NCI-H187 treated with DMSO at 0.1 percent for 48 hours (cell line): ENCODE measurements around the gene KLHL18.
"Not testable (repeated sequence)": the region's sequence is repeated elsewhere in the genome, so short reads cannot be mapped to it uniquely, and the experiment has no call there.

Experiments
- DNase-seq: peaks from one replicate; lab custom pipeline; 2025; lab: John Stamatoyannopoulos, UW

The KLHL18 gene

GRCh38 chr3:47274652-47275051 lies 8.1 kb upstream of the KLHL18 start:
- no peak for DNase-seq

GRCh38 chr3:47276558-47276957 lies 6.2 kb upstream of the KLHL18 start:
- no peak for DNase-seq

- DNase-seq, result no peak
Observed at GRCh38 chr3:47280519-47280918, 2.2 kb upstream of the KLHL18 start.

GRCh38 chr3:47283193-47283537 lies 421 bp downstream of the KLHL18 start:
- no peak for DNase-seq

GRCh38 chr3:47283591-47284364 lies 1.0 kb downstream of the KLHL18 start:
- no peak for DNase-seq

- DNase-seq, result no peak
Observed at GRCh38 chr3:47288966-47289910, 6.5 kb downstream of the KLHL18 start.

- no peak for DNase-seq
Observed at GRCh38 chr3:47291158-47291753, 8.5 kb downstream of the KLHL18 start.

- DNase-seq, result not testable (repeated sequence)
Observed at GRCh38 chr3:47291754-47292420, 9.1 kb downstream of the KLHL18 start.

- DNase-seq, result no peak
Observed at GRCh38 chr3:47293822-47294221, 11.1 kb downstream of the KLHL18 start.

- no peak for DNase-seq
Observed at GRCh38 chr3:47294392-47294791, 11.6 kb downstream of the KLHL18 start.

- DNase-seq, result no peak
Observed at GRCh38 chr3:47295322-47295721, 12.6 kb downstream of the KLHL18 start.

GRCh38 chr3:47295976-47296375 lies 13.2 kb downstream of the KLHL18 start:
- DNase-seq, result no peak

GRCh38 chr3:47296562-47297302 lies 14.0 kb downstream of the KLHL18 start:
- no peak for DNase-seq

- DNase-seq, result no peak
Observed at GRCh38 chr3:47298439-47298838, 15.7 kb downstream of the KLHL18 start.

- DNase-seq, result no peak
Observed at GRCh38 chr3:47299381-47300318, 16.9 kb downstream of the KLHL18 start.

GRCh38 chr3:47301456-47301855 lies 18.7 kb downstream of the KLHL18 start:
- DNase-seq, result no peak

- DNase-seq, result no peak
Observed at GRCh38 chr3:47306022-47306421, 23.3 kb downstream of the KLHL18 start.

- DNase-seq, result not testable (repeated sequence)
Observed at GRCh38 chr3:47309231-47309630, 26.5 kb downstream of the KLHL18 start.

- DNase-seq, result no peak
Observed at GRCh38 chr3:47310391-47310790, 27.6 kb downstream of the KLHL18 start.

GRCh38 chr3:47313341-47314055 lies 30.8 kb downstream of the KLHL18 start:
- no peak for DNase-seq
